ENCODE measurements around the gene VPS13D. TPM values are rescaled to one million over a fixed set of nuclear protein-coding genes. Genes with fewer than 3 reads are reported as not detected.

The VPS13D gene
- total RNA-seq, 1 experiment from 2014 or later, result 30.7 TPM

GRCh38 chr1:12380326-12381249 is 150.8 kb downstream of the VPS13D start:
- H3K36me3 ChIP-seq (ENCODE audit: low read depth, low read length), result peaks cover 26% of the 10 kb centered on the region
- BruUV-seq (replicated peaks), result TSS peak; percentile 46
- DNase-seq (peak; percentile 61), ATAC-seq (peak; percentile 27)
- H3K9me2 ChIP-seq (replicated peaks; ENCODE audit: low read length), result no peaks in the 10 kb centered on the region
- peak overlapping the region; percentile 65 for H3K4me2 ChIP-seq (ENCODE audit: low read length)
- no peaks in the 10 kb centered on the region for H3K27me3 ChIP-seq (ENCODE audit: low read length)
- peak overlapping the region; percentile 39 for H3K4me3 ChIP-seq (ENCODE audit: low read length)
- intact Hi-C loops (cut with micrococcal nuclease), result loop anchor here (1.0 to 2.0 kb wide), 5 partner anchors 24 to 239 kb away; no protein-coding TSS in a partner anchor
- no peaks in the 10 kb centered on the region for H3K79me2 ChIP-seq (ENCODE audit: low read length)
- H3K9me3 ChIP-seq (ENCODE audit: low read length), result no peaks in the 10 kb centered on the region
- CTCF ChIA-PET, result interaction anchor here (0.5 to 0.6 kb wide), 3 partner anchors 7 to 41 kb away, joined by 4 to 5 read pairs (median 5); no protein-coding TSS in a partner anchor
- peaks cover 54% of the 10 kb centered on the region for H3K4me1 ChIP-seq (ENCODE audit: insufficient read depth, low read length)
- peak overlapping the region; percentile 99 for H3K27ac ChIP-seq (ENCODE audit: low read length)
- POLR2A ChIA-PET (ENCODE audit: unreplicated experiment), result interaction anchor here (0.6 to 0.9 kb wide), 3 partner anchors 24 to 100 kb away, joined by 3 to 5 read pairs (median 4); no protein-coding TSS in a partner anchor
- H4K20me1 ChIP-seq (ENCODE audit: low read length), result no peaks in the 10 kb centered on the region
- peak overlapping the region; percentile 89 for H3K9ac ChIP-seq (ENCODE audit: low read length)
- peaks cover 7% of the 10 kb centered on the region for H3F3A ChIP-seq (ENCODE audit: low read length, unreplicated experiment)
- H2AFZ ChIP-seq (ENCODE audit: low read length), result no peak overlapping the region
- TF ChIP-seq EZH2 (IDR thresholded peaks at IDR 0.05; ENCODE audit: low read length, unreplicated experiment) (no peak), CTCF (conservative IDR thresholded peaks at IDR 0.05; ENCODE audit: low read depth, low read length) (no peak), EZH2phosphoT487 (IDR thresholded peaks at IDR 0.05; ENCODE audit: borderline replicate concordance, low read length) (no peak)

DNA sequence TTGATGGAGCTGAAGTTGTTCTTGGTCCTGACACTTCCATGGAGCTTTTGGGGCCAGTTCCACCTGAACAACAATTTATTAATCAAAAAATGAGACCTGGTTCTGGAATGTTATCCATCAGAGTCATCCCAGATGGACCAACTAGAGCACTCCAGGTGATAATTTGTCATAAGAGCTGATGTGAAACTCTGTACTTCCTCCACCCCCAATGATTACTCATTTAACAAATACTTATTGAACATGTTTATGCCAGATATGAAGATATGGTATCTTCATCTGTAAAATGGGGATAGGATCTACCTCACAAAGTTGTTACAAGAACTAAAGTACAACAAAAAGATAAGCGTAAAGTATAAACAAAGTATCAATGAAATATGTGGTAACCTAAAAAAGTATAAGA is 153.2 kb downstream of the VPS13D start:
- TF ChIP-seq EZH2phosphoT487 (IDR thresholded peaks at IDR 0.05; ENCODE audit: borderline replicate concordance, low read length), result no peak
- no peak for TF ChIP-seq EZH2 (IDR thresholded peaks at IDR 0.05; ENCODE audit: low read length, unreplicated experiment)
- TF ChIP-seq CTCF (conservative IDR thresholded peaks at IDR 0.05; ENCODE audit: low read depth, low read length), result no peak
- Histone ChIP-seq H3K4me1 (ENCODE audit: insufficient read depth, low read length) (peaks cover 69% of the 10 kb centered on the region), H2AFZ (ENCODE audit: low read length) (no peak overlapping the region), H3K27ac (ENCODE audit: low read length) (peak overlapping the region; percentile 99), H3F3A (ENCODE audit: low read length, unreplicated experiment) (peaks cover 7% of the 10 kb centered on the region), H3K27me3 (ENCODE audit: low read length) (no peaks in the 10 kb centered on the region), H3K79me2 (ENCODE audit: low read length) (no peaks in the 10 kb centered on the region), H3K36me3 (ENCODE audit: low read depth, low read length) (peaks cover 40% of the 10 kb centered on the region), H3K9me2 (replicated peaks; ENCODE audit: low read length) (no peaks in the 10 kb centered on the region), H4K20me1 (ENCODE audit: low read length) (no peaks in the 10 kb centered on the region), H3K4me3 (ENCODE audit: low read length) (no peak overlapping the region), H3K9ac (ENCODE audit: low read length) (peak overlapping the region; percentile 89; the same call in 1 of the 2 replicates), H3K4me2 (ENCODE audit: low read length) (0 out of 2 replicates have a peak overlapping the region, but pooled peaks have one; percentile 1), H3K9me3 (ENCODE audit: low read length) (peaks cover 10% of the 10 kb centered on the region)
- ChIA-PET CTCF (no interaction called here), POLR2A (ENCODE audit: unreplicated experiment) (no interaction called here)
- intact Hi-C loops (cut with micrococcal nuclease), result no loop called here
- DNase-seq (peak; percentile 58), ATAC-seq (no peak)
- no TSS peak for BruUV-seq (replicated peaks)

Measured in PC-3 (cell line).